GM19467 (cell line): ENCODE measurements around the gene EXD3.
"Not testable (repeated sequence)": the region's sequence is repeated elsewhere in the genome, so short reads cannot be mapped to it uniquely, and the experiment has no call there.

ENCODE experiments used
- ATAC-seq: cut with Tn5 transposase; IDR thresholded peaks from one replicate; pipeline ENCODE4 v1.9.1; 2021; ENCODE audit warnings: mild to moderate bottlenecking, moderate library complexity; ENCODE audit not compliant: unreplicated experiment

Gene EXD3

DNA sequence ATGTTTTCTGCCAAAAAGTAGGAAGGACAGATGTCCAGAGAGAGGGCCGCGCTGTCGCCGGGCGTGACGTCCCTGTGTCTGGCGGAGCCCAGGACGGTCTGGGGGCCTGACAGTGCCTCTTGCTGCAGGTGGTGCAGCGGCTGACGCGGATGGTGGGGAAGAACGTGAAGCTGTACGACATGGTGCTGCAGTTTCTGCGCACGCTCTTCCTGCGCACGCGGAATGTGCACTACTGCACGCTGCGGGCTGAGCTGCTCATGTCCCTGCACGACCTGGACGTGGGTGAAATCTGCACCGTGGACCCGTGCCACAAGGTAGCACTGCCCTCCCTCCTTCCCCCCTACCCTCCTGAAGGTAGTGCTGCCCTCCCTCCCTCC, 160.1 kb downstream of the EXD3 start:
- no peak for ATAC-seq

DNA sequence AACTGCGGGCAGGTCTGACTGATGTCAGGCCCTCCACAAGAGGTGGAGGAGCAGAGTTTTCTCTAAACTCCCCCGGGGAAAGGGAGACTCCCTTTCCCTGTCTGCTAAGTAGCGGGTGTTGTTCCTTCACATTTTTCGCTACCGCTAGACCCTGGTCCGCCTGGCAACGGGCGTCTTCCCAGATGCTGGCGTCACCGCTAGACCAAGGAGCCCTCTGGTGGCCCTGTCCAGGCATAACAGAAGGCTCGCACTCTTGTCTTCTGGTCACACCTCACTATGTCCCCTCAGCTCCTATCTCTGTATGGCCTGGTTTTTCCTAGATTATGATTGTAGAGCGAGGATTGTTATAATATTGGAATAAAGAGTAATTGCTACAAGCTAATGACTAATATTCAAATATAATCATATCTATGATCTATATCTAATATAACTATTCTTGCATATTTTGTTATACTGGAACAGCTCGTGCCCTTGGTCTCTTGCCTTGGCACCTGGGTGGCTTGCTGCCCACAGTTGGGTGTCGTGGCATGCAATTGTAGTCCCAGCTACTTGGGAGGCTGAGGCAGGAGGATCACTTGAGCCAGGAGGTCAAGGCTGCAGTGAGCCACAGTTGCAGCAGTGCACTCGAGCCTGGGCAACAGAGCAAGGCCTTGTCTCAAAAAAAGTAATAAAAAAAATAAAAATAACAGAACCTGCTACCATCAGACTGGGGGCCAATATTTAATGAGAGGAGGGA, 160.6 kb downstream of the EXD3 start:
- ATAC-seq, result not testable (repeated sequence)
